Measurements from ENCODE around the gene CFAP100.

CFAP100 gene

GRCh38 chr3:126424039-126424717 lies 29.5 kb downstream of the CFAP100 start:
- no peak for DNase-seq

GRCh38 chr3:126424751-126425150 lies 30.0 kb downstream of the CFAP100 start:
- DNase-seq = no peak

GRCh38 chr3:126431103-126431534 lies 36.4 kb downstream of the CFAP100 start:
- DNase-seq = no peak

- DNase-seq = no peak
Measured at GRCh38 chr3:126432361-126433104, 37.8 kb downstream of the CFAP100 start.

GRCh38 chr3:126433105-126433430 lies 38.4 kb downstream of the CFAP100 start:
- DNase-seq = no peak

GRCh38 chr3:126433496-126434263 lies 39.0 kb downstream of the CFAP100 start:
- DNase-seq = no peak

GRCh38 chr3:126434264-126434590 lies 39.5 kb downstream of the CFAP100 start:
- DNase-seq = no peak

GRCh38 chr3:126434931-126435411 lies 40.3 kb downstream of the CFAP100 start:
- DNase-seq = no peak

GRCh38 chr3:126435456-126436315 lies 41.0 kb downstream of the CFAP100 start:
- no peak for DNase-seq

GRCh38 chr3:126436826-126437717 lies 42.4 kb downstream of the CFAP100 start:
- DNase-seq = no peak

- DNase-seq = no peak
Measured at GRCh38 chr3:126438186-126438585, 43.5 kb downstream of the CFAP100 start.

- DNase-seq = no peak
Measured at GRCh38 chr3:126438746-126439145, 44.0 kb downstream of the CFAP100 start.

GRCh38 chr3:126439346-126439967 lies 44.7 kb downstream of the CFAP100 start:
- DNase-seq = no peak

GRCh38 chr3:126439968-126440708 lies 45.4 kb downstream of the CFAP100 start:
- DNase-seq = no peak

- DNase-seq = no peak
Measured at GRCh38 chr3:126440709-126440995, 45.9 kb downstream of the CFAP100 start.

GRCh38 chr3:126441256-126441880 lies 46.7 kb downstream of the CFAP100 start:
- no peak for DNase-seq

GRCh38 chr3:126442094-126442855 lies 47.6 kb downstream of the CFAP100 start:
- DNase-seq = no peak

GRCh38 chr3:126442856-126443242 lies 48.1 kb downstream of the CFAP100 start:
- peak in 1 of 2 donors; percentile 10 for DNase-seq

GRCh38 chr3:126445506-126445905 lies 50.8 kb downstream of the CFAP100 start:
- no peak for DNase-seq

Data from inflammatory macrophage (primary cell).